GM18858 (cell line): ENCODE measurements around the gene PICK1.

ENCODE experiments used
- ATAC-seq: cut with Tn5 transposase; IDR thresholded peaks from one replicate; pipeline ENCODE4 v1.9.1; 2021; ENCODE audit not compliant: unreplicated experiment

The PICK1 gene

GRCh38 chr22:38046070-38046748 lies 11.0 kb upstream of the PICK1 start:
- ATAC-seq = no peak

- no peak for ATAC-seq
These were observed 7.2 kb upstream of the PICK1 start for GRCh38 chr22:38049812-38050619.

- ATAC-seq = no peak
These were observed 6.5 kb upstream of the PICK1 start for GRCh38 chr22:38050720-38051119.

- ATAC-seq = no peak
These were observed 5.9 kb upstream of the PICK1 start for GRCh38 chr22:38051261-38051660.

- ATAC-seq = no peak
These were observed 5.0 kb upstream of the PICK1 start for GRCh38 chr22:38051900-38052862.

- no peak for ATAC-seq
These were observed 5.6 kb downstream of the PICK1 start for GRCh38 chr22:38062791-38063190.

- no peak for ATAC-seq
These were observed 8.3 kb downstream of the PICK1 start for GRCh38 chr22:38065539-38065938.

- ATAC-seq = no peak
These were observed 9.3 kb downstream of the PICK1 start for GRCh38 chr22:38066381-38067027.

- ATAC-seq = no peak
These were observed 9.8 kb downstream of the PICK1 start for GRCh38 chr22:38067028-38067415.

GRCh38 chr22:38067761-38068360 lies 10.7 kb downstream of the PICK1 start:
- no peak for ATAC-seq

GRCh38 chr22:38068641-38069371 lies 11.6 kb downstream of the PICK1 start:
- no peak for ATAC-seq

- ATAC-seq = no peak
These were observed 12.4 kb downstream of the PICK1 start for GRCh38 chr22:38069372-38070249.

GRCh38 chr22:38070250-38070921 lies 13.2 kb downstream of the PICK1 start:
- no peak for ATAC-seq

- ATAC-seq = no peak
These were observed 14.5 kb downstream of the PICK1 start for GRCh38 chr22:38071421-38072321.

- no peak for ATAC-seq
These were observed 15.3 kb downstream of the PICK1 start for GRCh38 chr22:38072322-38073149.
